ENCODE data around the gene CD300LD. TPM values are rescaled to one million over a fixed set of nuclear protein-coding genes. Genes with fewer than 3 reads are reported as not detected.

The CD300LD gene
- total and polyA plus RNA-seq, 2 experiments from 2014 or later = not detected

GRCh38 chr17:74552037-74552436 is 40.0 kb downstream of the CD300LD start:
- H3K36me3 Mint-ChIP-seq (ENCODE audit: low read depth) = peaks cover 4% of the 10 kb centered on the region
- no peaks in the 10 kb centered on the region for H3K4me1 ChIP-seq (ENCODE audit: insufficient read depth)
- H3K9me3 Mint-ChIP-seq = peaks cover 10% of the 10 kb centered on the region
- H3K27me3 Mint-ChIP-seq (ENCODE audit: insufficient read depth, low read depth, poor library complexity) = peaks cover 9% of the 10 kb centered on the region
- no peak for TF ChIP-seq ZNF462 (CRISPR knock-in tag; IDR thresholded peaks at IDR 0.05)
- TF ChIP-seq EZH2phosphoT487 (IDR thresholded peaks at IDR 0.05; ENCODE audit: unreplicated experiment) = no peak
- no peak for TF ChIP-seq ZNF114 (CRISPR knock-in tag; IDR thresholded peaks at IDR 0.05)
- no peak for TF ChIP-seq POLR2AphosphoS5 (IDR thresholded peaks at IDR 0.05; ENCODE audit: low read depth)
- TF ChIP-seq ETS1 (IDR thresholded peaks at IDR 0.05) = no peak
- TF ChIP-seq JUNB (IDR thresholded peaks at IDR 0.05; ENCODE audit: unreplicated experiment) = no peak
- no peak for TF ChIP-seq EZH2 (IDR thresholded peaks at IDR 0.05; ENCODE audit: low read depth, unreplicated experiment)
- no peak for TF ChIP-seq CREB1 (CRISPR knock-in tag; IDR thresholded peaks at IDR 0.05; ENCODE audit: low read depth)
- TF ChIP-seq REST (IDR thresholded peaks at IDR 0.05; ENCODE audit: unreplicated experiment) = no peak
- no peaks in the 10 kb centered on the region for H3K9me2 ChIP-seq (ENCODE audit: insufficient read depth)
- no peaks in the 10 kb centered on the region for H3F3A ChIP-seq (replicated peaks; ENCODE audit: low read depth)
- no peaks in the 10 kb centered on the region for H3K79me2 ChIP-seq (replicated peaks; ENCODE audit: insufficient read depth)
- no peak overlapping the region for H2AFZ ChIP-seq
- peaks cover 5% of the 10 kb centered on the region; the same call in 1 of the 3 replicates for H3K4me1 Mint-ChIP-seq
- no peaks in the 10 kb centered on the region for H3K36me3 ChIP-seq (ENCODE audit: insufficient read depth)
- DNase-seq (ENCODE audit: low spot score) (no peak), ATAC-seq (no peak)
- H4K20me1 ChIP-seq (replicated peaks; ENCODE audit: insufficient read depth) = no peaks in the 10 kb centered on the region
- H3K4me3 ChIP-seq = no peak overlapping the region
- no peak overlapping the region for H3K27ac Mint-ChIP-seq
- no peak overlapping the region for H3K27ac ChIP-seq (ENCODE audit: low read depth)
- no peak overlapping the region for H3K4me2 ChIP-seq
- H3K4me3 Mint-ChIP-seq = no peak overlapping the region
- H3K27me3 ChIP-seq (ENCODE audit: insufficient read depth) = no peaks in the 10 kb centered on the region

Measured in GM23338 (cell line).